Measurements from ENCODE around the gene GPR42. TPM values are rescaled to one million over a fixed set of nuclear protein-coding genes. Genes with fewer than 3 reads are reported as not detected.

GPR42 gene
- total and polyA plus RNA-seq, 3 experiments from 2014 or later: not detected

DNA sequence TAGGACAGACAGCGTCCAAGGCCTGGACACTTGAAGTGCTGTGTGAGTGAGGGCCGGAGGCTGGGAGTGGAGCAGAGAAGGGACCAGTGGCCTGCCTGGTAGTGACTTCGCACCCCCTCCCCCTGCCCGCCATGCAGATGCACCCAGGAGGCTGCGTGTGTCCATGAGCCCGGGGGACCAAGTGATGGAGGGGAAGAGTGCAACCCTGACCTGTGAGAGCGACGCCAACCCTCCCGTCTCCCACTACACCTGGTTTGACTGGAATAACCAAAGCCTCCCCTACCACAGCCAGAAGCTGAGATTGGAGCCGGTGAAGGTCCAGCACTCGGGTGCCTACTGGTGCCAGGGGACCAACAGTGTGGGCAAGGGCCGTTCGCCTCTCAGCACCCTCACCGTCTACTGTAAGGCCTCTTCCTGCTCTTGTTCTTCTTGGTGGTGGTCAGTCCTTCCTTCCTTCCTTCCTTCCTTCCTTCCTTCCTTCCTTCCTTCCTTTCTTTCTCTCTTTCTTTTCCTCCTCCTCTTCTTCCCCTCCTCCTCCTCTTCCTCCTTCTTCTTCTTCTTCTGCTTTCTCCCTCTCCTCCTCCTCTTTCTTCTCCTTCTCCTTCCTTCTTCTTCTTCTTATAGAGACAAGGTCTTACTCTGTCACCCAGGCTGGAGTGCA, 29.2 kb upstream of the GPR42 start:
- Histone ChIP-seq H3K4me1 (ENCODE audit: insufficient read depth, low read length) (peaks cover 7% of the 10 kb centered on the region), H3K9me3 (ENCODE audit: low read length) (no peaks in the 10 kb centered on the region), H3K4me3 (ENCODE audit: low read length) (no peak overlapping the region), H3K27ac (ENCODE audit: low read depth, low read length) (no peak overlapping the region), H3K27me3 (ENCODE audit: insufficient read depth, low read length, poor library complexity, severe bottlenecking) (peaks cover 4% of the 10 kb centered on the region), H3K36me3 (ENCODE audit: insufficient read depth, low read length) (no peaks in the 10 kb centered on the region)
- Mint-ChIP-seq H3K27me3 (peaks cover 11 to 26% of the 10 kb centered on the region in 2 donors), H3K27ac (peak overlapping the region in 4 of 8 donors; percentile 38 to 54 (median 50)), H3K36me3 (no peaks in the 10 kb centered on the region), H3K9me3 (peaks cover 0 to 2% (median 0%) of the 10 kb centered on the region in 5 donors), H3K4me3 (no peak overlapping the region), H3K4me1 (peaks cover 11 to 12% (median 11%) of the 10 kb centered on the region in 3 donors)
- CTCF ChIA-PET: interaction anchor here (1.0 to 1.5 kb wide), 2 partner anchors 11 to 127 kb away, joined by 3 to 4 read pairs; no protein-coding TSS in a partner anchor
- POLR2A ChIA-PET: no interaction called here
- DNase-seq: no peak

GRCh38 chr19:35342430-35342829, 28.4 kb upstream of the GPR42 start:
- POLR2A ChIA-PET: no interaction called here
- H3K36me3 ChIP-seq (ENCODE audit: insufficient read depth, low read length): no peaks in the 10 kb centered on the region

DNA sequence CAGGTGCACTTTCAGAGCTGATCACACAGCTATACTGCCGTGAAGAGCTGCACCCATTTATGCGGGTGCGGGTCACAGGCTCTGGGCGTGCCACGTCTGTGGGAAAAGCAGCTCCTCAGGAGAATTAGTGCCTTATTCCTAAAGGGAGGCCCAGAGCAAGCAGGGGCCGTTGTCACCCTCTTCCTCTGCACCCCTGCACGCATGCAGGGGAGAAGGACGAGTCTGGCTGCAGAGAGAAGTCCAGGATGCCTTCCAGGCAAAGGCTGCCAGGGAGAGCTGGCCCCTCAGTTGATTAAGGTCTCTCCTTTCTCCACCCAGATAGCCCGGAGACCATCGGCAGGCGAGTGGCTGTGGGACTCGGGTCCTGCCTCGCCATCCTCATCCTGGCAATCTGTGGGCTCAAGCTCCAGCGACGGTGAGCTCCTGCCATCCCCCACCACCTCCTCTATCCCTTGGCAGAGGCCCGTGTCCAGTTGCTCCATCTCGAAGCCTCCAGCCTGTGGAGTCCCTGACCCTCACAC, 26.3 kb upstream of the GPR42 start:
- H3K4me3 Mint-ChIP-seq: no peak overlapping the region
- no peaks in the 10 kb centered on the region for H3K27me3 ChIP-seq (ENCODE audit: insufficient read depth, low read length, poor library complexity, severe bottlenecking)
- H3K27me3 Mint-ChIP-seq: peaks cover 8 to 21% of the 10 kb centered on the region in 2 donors
- ChIA-PET CTCF (interaction anchor here (0.8 to 1.3 kb wide), 2 partner anchors 25 to 150 kb away, joined by 3 to 6 read pairs; no protein-coding TSS in a partner anchor), POLR2A (no interaction called here)
- no peaks in the 10 kb centered on the region for H3K36me3 Mint-ChIP-seq
- H3K4me3 ChIP-seq (ENCODE audit: low read length): no peak overlapping the region
- no peak for DNase-seq
- peaks cover 21% of the 10 kb centered on the region for H3K4me1 ChIP-seq (ENCODE audit: insufficient read depth, low read length)
- H3K4me1 Mint-ChIP-seq: peaks cover 25 to 27% (median 26%) of the 10 kb centered on the region in 3 donors
- H3K27ac ChIP-seq (ENCODE audit: low read depth, low read length): no peak overlapping the region
- no peaks in the 10 kb centered on the region for H3K9me3 ChIP-seq (ENCODE audit: low read length)
- no peak overlapping the region for H3K27ac Mint-ChIP-seq
- peaks cover 0 to 2% (median 0%) of the 10 kb centered on the region in 5 donors for H3K9me3 Mint-ChIP-seq
- H3K36me3 ChIP-seq (ENCODE audit: insufficient read depth, low read length): no peaks in the 10 kb centered on the region

More at GRCh38 chr19:35342430-35342829, 28.4 kb upstream of the GPR42 start:
- Mint-ChIP-seq H3K27ac (peak overlapping the region in 2 of 8 donors; percentile 48 to 80), H3K27me3 (peaks cover 8 to 24% of the 10 kb centered on the region in 2 donors), H3K9me3 (peaks cover 0 to 2% (median 0%) of the 10 kb centered on the region in 5 donors), H3K4me3 (no peak overlapping the region), H3K4me1 (peaks cover 19% of the 10 kb centered on the region in 3 donors), H3K36me3 (no peaks in the 10 kb centered on the region)
- DNase-seq: no peak
- no peak overlapping the region for H3K4me3 ChIP-seq (ENCODE audit: low read length)
- H3K27ac ChIP-seq (ENCODE audit: low read depth, low read length): no peak overlapping the region
- H3K4me1 ChIP-seq (ENCODE audit: insufficient read depth, low read length): peaks cover 14% of the 10 kb centered on the region
- H3K9me3 ChIP-seq (ENCODE audit: low read length): no peaks in the 10 kb centered on the region
- CTCF ChIA-PET: interaction anchor here (1.0 to 1.5 kb wide), 2 partner anchors 11 to 126 kb away, joined by 3 to 4 read pairs; no protein-coding TSS in a partner anchor
- peaks cover 2% of the 10 kb centered on the region for H3K27me3 ChIP-seq (ENCODE audit: insufficient read depth, low read length, poor library complexity, severe bottlenecking)

- DNase-seq: no peak
- Mint-ChIP-seq H3K4me1 (peaks cover 25 to 27% (median 26%) of the 10 kb centered on the region in 3 donors), H3K9me3 (peaks cover 0 to 2% (median 0%) of the 10 kb centered on the region in 5 donors), H3K36me3 (no peaks in the 10 kb centered on the region), H3K4me3 (peak overlapping the region in 2 of 7 donors; percentile 28 to 37), H3K27ac (peak overlapping the region in 1 of 8 donors; percentile 17), H3K27me3 (peaks cover 8 to 21% of the 10 kb centered on the region in 2 donors)
- POLR2A ChIA-PET: no interaction called here
- Histone ChIP-seq H3K9me3 (ENCODE audit: low read length) (no peaks in the 10 kb centered on the region), H3K4me1 (ENCODE audit: insufficient read depth, low read length) (peaks cover 21% of the 10 kb centered on the region), H3K27me3 (ENCODE audit: insufficient read depth, low read length, poor library complexity, severe bottlenecking) (no peaks in the 10 kb centered on the region), H3K4me3 (ENCODE audit: low read length) (no peak overlapping the region), H3K27ac (ENCODE audit: low read depth, low read length) (no peak overlapping the region), H3K36me3 (ENCODE audit: insufficient read depth, low read length) (no peaks in the 10 kb centered on the region)
- CTCF ChIA-PET: no interaction called here
Measured at GRCh38 chr19:35345671-35346111, 25.2 kb upstream of the GPR42 start.

- POLR2A ChIA-PET: no interaction called here
- CTCF ChIA-PET: no interaction called here
- no peak overlapping the region for H3K27ac ChIP-seq (ENCODE audit: low read depth, low read length)
- peaks cover 25 to 27% (median 26%) of the 10 kb centered on the region in 3 donors for H3K4me1 Mint-ChIP-seq
- no peaks in the 10 kb centered on the region for H3K9me3 ChIP-seq (ENCODE audit: low read length)
- H3K36me3 ChIP-seq (ENCODE audit: insufficient read depth, low read length): no peaks in the 10 kb centered on the region
- H3K4me1 ChIP-seq (ENCODE audit: insufficient read depth, low read length): peaks cover 21% of the 10 kb centered on the region
- peak overlapping the region; percentile 26 for H3K4me3 ChIP-seq (ENCODE audit: low read length)
- peaks cover 8 to 21% of the 10 kb centered on the region in 2 donors for H3K27me3 Mint-ChIP-seq
- H3K9me3 Mint-ChIP-seq: peaks cover 0 to 2% (median 0%) of the 10 kb centered on the region in 5 donors
- peak; percentile 45 to 83 (median 64) for DNase-seq
- no peaks in the 10 kb centered on the region for H3K27me3 ChIP-seq (ENCODE audit: insufficient read depth, low read length, poor library complexity, severe bottlenecking)
- H3K27ac Mint-ChIP-seq: peak overlapping the region in 7 of 8 donors; percentile 71 to 91 (median 81)
- peak overlapping the region; percentile 49 to 90 (median 64) for H3K4me3 Mint-ChIP-seq
- no peaks in the 10 kb centered on the region for H3K36me3 Mint-ChIP-seq
Measured at GRCh38 chr19:35346193-35347052, 24.4 kb upstream of the GPR42 start.

GRCh38 chr19:35347171-35347929, 23.5 kb upstream of the GPR42 start, which contains the start of gene FFAR1:
Gene FFAR1 (plus strand): TSS chr19:35347902. CDS start chr19:35351552, 3,650 bp downstream.
- peaks cover 0 to 2% (median 0%) of the 10 kb centered on the region in 5 donors for H3K9me3 Mint-ChIP-seq
- H3K36me3 Mint-ChIP-seq: no peaks in the 10 kb centered on the region
- Histone ChIP-seq H3K36me3 (ENCODE audit: insufficient read depth, low read length) (no peaks in the 10 kb centered on the region), H3K9me3 (ENCODE audit: low read length) (no peaks in the 10 kb centered on the region), H3K4me1 (ENCODE audit: insufficient read depth, low read length) (peaks cover 21% of the 10 kb centered on the region), H3K27ac (ENCODE audit: low read depth, low read length) (no peak within 1 kb of the TSS), H3K4me3 (ENCODE audit: low read length) (peak within 1 kb of the TSS; percentile 26), H3K27me3 (ENCODE audit: insufficient read depth, low read length, poor library complexity, severe bottlenecking) (no peaks in the 10 kb centered on the region)
- peak within 1 kb of the TSS in 7 of 8 donors; percentile 71 to 91 (median 81) for H3K27ac Mint-ChIP-seq
- peak in 3 of 5 donors; percentile 14 to 58 (median 31) for DNase-seq
- peaks cover 8 to 18% of the 10 kb centered on the region in 2 donors for H3K27me3 Mint-ChIP-seq
- ChIA-PET POLR2A (interaction anchor here (0.6 to 0.7 kb wide), 2 partner anchors 79 to 84 kb away, joined by 3 read pairs; no protein-coding TSS in a partner anchor), CTCF (interaction anchor here (0.6 to 0.9 kb wide), 2 partner anchors 8 to 121 kb away, joined by 3 read pairs; no protein-coding TSS in a partner anchor)
- peak within 1 kb of the TSS; percentile 49 to 90 (median 73) for H3K4me3 Mint-ChIP-seq
- peaks cover 25 to 27% (median 26%) of the 10 kb centered on the region in 3 donors for H3K4me1 Mint-ChIP-seq

DNA sequence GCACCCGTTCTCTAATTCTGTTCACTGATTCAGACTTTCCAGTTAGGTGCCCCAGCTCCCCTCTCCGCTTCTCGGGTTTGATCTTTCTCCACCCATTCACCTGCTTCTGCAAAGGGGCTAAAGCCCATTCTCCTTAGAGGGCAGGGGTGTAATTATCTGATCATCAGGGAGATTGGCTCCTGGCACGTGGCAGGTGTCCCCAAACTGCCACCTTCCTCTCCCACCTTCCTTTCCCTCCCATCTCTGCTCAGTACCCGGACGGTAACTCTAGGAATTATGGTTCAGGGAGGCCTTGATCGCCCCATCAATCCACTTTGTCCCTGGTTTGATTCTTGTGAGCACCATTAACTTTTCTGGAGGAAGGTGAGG, 23.0 kb upstream of the GPR42 start:
- H3K27ac ChIP-seq (ENCODE audit: low read depth, low read length): no peak overlapping the region

More for the DNA sequence above, 23.0 kb upstream of the GPR42 start:
- Histone ChIP-seq H3K4me1 (ENCODE audit: insufficient read depth, low read length) (peaks cover 26% of the 10 kb centered on the region), H3K9me3 (ENCODE audit: low read length) (no peaks in the 10 kb centered on the region), H3K36me3 (ENCODE audit: insufficient read depth, low read length) (no peaks in the 10 kb centered on the region), H3K27me3 (ENCODE audit: insufficient read depth, low read length, poor library complexity, severe bottlenecking) (no peaks in the 10 kb centered on the region), H3K4me3 (ENCODE audit: low read length) (no peak overlapping the region)
- peaks cover 7 to 16% of the 10 kb centered on the region in 2 donors for H3K27me3 Mint-ChIP-seq
- no peaks in the 10 kb centered on the region for H3K36me3 Mint-ChIP-seq
- POLR2A ChIA-PET: interaction anchor here (0.6 kb wide), 1 partner anchor 85 kb away, joined by 3 read pairs; no protein-coding TSS in a partner anchor
- CTCF ChIA-PET: interaction anchor here (0.9 kb wide), 1 partner anchor 9 kb away, joined by 3 read pairs; no protein-coding TSS in a partner anchor
- H3K9me3 Mint-ChIP-seq: peaks cover 0 to 2% (median 0%) of the 10 kb centered on the region in 5 donors
- H3K4me1 Mint-ChIP-seq: peaks cover 28 to 31% (median 30%) of the 10 kb centered on the region in 3 donors
- peak overlapping the region in 4 of 7 donors; percentile 29 to 58 (median 52) for H3K4me3 Mint-ChIP-seq
- no peak for DNase-seq
- peak overlapping the region in 4 of 8 donors; percentile 66 to 91 (median 80) for H3K27ac Mint-ChIP-seq
